ENCODE data around the gene SEMA5B.

The SEMA5B gene

DNA sequence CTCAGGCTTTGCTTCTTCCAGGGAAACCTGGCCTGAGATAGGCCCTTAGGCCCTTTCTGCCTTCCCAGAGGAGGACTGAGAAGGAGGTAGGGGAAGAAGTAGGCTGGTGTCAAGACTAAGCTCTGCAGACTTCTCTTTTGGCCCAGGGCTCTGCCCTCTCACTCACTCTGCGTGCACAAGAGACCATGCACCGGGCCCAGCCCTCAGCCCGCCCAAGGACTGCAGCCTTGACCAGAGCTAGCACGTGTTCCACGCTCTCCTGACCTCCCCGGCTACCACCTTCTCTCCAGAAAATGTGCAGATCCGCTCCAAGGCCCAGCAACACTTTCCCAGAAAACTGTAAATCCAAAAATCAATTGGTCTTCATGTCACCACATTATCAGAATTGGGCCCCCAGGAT, 59.8 kb downstream of the SEMA5B start:
- no peak for DNase-seq

DNA sequence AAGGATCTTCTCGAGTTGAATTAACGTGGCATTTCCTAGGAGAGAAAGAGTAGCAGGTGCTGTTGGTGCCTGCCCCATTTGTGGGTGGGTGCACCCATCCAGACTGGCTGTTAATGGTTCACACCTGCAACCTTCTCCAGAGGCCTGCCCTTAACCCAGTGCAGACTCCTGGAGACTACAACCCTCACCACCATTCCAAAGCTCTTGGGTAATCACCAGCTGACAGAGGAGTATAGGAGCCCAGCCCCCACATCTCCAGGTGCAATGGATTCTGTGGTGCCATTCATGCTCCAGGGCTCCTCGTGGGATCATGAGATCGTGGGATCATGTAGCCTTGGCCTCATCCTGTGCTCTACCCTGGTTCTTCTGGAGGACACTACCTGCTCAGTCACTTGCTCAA, 60.2 kb downstream of the SEMA5B start:
- no peak for DNase-seq

DNA sequence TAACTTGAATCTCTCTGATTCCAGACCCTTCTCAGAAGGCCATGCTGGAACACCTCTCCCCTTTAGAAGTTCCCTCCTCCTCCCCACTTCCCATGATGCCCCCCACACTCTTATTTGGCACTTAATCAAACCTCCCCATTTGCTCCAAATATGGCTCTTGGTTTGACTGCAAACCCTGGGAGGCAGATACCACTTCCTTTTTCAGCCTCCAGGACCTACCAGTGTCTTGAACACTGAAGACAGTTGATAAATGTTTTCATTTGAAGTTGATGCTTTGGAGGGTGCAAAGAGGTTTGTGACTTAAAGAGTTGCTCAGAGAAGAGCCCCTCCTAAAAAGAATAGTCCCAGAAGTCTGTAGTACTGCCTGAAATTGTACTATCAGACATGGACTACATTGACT, 61.5 kb downstream of the SEMA5B start:
- DNase-seq, result no peak

DNA sequence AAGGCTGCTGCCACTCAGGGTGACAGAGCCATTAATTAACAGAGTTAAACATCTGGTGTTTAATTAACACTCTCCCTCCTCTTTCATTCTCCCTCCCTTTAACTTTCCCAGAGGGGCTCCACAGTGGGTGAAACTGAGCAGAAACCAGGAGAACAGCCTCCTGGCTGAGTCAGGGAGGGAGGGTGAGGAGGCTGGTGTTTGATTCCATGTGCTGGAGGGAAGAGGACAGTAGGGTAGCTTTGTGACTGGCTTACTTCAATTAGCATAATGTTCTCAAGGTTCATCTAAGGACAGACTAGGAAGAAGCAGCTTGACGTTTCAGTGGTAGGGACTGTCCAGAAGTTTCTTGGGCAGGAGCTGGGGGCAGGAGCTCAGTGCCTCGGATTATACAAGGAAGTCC, 62.8 kb downstream of the SEMA5B start:
- DNase-seq, result no peak

DNA sequence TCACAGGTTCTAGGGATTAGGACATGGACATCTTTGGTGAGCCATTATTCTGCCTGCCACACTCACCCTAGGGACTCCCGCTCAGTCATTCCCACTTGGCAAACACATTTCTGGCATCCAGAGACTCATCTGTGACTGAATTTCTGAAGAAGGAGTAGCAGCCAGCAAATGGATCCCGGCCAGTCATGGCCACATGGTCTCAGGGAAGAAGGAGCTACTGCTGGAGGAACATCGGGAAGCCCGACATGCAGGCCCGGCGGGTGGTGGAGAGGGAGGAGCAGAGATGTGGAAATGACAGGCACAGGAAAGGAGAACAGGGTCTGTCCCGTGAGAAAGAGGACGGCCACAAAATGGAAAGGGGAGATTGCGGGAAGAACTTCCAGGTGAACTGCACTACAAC, 65.4 kb downstream of the SEMA5B start:
- DNase-seq, result no peak

DNA sequence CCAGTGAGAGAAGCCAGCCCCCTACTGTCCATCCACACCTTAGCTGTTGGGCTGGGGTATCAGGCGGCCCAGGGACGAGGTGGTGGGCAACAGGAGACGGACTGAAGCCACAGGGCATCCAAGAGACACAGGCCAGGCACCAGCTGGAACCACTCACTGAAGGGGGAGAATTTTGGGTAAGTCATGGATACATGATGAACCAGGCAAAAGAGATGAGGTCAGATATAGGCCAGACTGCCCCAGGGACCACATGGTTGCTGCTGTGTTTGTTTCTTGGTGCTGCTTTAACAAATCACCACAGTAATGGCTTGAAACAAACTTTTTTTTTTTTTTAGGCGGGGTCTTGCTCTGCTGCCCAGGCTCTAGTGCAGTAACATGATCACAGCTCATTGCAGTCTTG, 66.4 kb downstream of the SEMA5B start:
- no peak for DNase-seq

DNA sequence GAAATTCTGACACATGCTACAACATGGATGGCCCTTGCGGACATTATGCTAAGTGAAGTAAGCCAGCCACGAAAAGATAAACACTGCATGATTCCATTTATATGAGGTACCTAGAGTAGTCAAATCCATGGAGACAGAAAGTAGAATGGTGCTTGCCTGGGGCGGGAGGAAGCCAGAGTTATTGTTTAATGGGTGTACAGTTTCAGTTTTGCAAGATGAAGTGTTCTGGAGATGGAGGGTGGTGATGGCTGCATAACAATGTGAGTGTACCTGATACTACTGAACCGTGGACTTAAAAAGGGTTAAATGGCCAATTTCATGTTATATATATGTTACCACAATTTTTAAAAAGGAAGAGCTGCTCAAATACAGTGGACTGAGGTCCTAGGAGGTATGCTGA, 66.9 kb downstream of the SEMA5B start:
- no peak for DNase-seq

DNA sequence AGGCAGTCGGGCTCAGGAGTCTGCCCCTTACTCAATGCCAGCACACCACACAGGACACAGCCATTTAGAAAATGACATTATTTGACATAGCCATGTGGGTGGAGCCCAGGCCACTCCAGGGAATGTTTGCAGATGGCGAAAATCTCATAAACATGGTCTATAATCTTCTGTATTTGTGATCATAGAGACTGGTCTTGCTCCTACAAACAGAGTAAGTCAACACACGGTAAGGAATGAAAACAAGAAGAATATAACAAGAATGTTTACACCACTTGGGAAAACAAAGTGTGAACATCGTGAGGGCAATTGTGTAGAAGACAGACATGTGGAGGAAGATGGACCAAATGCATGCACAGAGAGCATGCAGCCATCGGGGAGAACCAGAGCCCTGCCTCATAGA, 68.2 kb downstream of the SEMA5B start:
- DNase-seq, result no peak

DNA sequence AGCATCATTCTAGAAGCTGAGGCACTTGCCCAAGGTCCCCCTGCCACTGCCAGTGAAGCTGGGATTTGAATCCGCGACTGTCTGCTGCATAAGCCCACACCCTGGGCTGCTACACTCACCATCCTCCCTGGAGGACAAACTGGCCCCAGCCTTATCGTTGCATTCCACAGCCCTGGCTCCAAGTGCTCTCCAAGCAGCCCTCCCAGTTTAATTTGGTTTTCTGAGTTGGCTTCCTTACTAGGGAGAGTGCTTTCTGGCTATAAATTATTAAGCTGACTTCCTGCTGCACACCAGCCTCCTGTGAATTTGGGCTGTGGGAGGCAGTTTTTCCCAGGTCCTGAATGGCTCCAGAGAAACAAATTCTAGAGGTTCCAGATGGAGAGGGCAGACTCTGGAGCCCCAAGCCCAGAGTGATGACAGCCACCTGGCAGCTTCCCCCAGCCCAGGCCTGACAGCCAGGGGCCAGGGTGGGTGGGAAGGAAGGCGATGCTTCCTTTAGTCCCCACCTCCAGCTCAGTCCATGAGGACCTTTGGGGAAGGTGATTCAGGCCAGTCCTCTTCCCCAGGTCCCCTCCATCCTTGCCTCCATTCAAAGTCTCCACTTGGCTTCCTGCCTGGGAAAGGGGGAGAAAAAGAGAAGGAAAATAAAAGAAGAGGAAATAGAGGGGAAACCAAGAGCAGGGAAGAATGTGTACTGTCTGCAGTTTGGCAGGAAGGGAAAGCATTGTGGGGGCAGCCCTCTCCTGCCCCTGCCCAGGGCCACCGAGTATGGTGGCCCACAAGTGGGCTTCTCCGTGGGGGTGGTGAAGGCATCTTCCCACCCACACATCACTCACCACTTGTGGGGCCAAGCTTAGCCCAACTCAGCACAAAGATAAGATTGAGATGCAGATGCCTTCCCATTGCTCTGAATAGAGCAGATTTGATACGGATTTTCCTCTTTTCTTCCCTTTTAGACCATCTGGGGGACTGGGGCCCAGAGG, 69.6 kb downstream of the SEMA5B start:
- no peak for DNase-seq

DNA sequence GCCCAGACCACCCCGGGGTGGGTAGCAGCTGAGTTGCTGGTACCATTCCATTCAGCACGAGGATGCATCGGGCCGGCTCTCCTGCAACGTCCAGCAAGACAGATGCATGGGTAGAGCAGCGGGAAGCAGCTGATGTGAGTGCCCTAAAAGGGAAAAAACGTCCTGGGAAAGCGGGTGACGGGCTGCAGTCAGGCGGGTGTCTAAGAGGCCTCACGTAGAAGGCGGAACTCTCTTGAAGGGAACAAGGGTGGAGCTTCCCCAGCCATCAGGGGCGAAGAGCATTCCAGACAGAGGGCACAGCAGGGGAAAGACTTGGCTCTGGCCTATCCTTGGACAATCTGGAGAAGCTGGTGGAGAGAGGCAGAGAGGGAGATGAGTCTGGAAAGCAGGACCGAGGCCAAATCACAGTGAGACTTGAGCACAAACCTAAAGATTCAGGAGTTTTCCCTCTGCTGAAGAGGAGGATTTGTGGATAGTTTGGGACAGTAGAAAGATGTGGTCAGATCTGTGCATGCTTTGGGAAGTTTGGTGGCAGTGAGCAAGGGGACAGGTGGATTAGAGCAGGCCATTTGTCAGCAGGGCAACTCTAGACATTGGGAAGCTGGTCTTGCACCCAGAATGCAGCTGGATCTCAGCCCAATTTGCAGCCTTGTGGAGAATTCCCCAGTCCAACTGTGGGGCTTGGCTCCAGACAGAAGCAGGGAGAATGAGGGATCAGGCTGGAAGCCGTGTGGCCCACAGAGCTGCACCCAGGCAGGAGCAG, 70.7 kb downstream of the SEMA5B start:
- no peak for DNase-seq

DNA sequence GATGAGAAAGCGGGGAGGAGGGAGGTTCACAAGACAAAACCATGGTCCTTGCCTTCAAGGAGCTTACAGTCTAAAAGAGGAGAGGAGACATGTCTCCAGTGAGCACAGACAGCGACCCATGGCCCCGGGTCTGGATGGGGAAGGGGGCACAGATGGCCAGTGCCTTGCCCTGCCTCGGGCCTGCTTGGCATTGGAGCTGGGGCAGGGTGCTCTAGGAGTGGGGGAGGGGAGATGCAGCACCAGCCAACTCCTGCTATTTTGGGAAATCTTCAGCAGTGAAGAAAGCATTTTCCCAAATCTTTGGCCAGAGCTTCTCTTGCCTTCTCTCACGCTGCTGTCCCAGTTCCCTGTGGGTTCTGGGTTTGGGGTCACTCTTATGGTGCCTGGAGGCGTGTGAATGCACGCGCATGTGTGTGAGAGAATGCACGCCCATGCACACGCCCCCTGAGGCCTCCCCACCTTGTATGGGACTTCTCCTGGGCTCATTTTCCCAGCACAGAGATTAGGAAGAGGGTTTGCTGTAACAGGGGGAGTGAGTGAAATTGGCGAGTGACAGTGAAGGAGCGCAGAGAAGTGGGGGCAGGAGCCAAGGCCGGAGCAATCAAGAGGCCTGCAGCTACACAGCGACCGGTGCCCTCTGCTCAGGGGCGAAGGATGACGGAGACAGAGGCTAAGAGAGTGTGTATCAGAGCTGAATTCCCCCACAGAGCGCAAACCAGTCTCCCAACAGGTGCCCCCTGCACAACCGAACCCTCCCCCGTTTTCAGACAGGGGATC, 71.5 kb downstream of the SEMA5B start:
- no peak for DNase-seq

DNA sequence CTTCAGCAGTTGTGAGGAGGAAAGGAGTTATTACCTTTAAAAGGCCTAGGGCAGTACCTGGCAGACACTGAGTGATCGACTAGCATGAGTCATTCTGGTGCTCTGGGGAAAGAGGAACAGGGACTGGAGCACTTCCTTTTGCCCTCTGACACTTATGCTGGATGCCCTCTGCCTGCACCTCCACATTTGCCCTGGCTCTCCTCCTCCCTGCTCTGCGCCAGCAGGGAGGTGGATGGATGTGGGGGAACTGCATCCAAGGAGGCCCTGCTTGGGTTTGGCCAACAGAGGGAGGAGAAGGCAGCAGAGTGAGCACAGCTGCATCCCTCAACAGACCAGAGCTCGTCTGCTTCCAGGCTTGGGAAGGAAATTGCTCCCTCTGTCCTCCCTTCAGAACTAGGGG, 75.0 kb downstream of the SEMA5B start:
- no peak for DNase-seq

DNA sequence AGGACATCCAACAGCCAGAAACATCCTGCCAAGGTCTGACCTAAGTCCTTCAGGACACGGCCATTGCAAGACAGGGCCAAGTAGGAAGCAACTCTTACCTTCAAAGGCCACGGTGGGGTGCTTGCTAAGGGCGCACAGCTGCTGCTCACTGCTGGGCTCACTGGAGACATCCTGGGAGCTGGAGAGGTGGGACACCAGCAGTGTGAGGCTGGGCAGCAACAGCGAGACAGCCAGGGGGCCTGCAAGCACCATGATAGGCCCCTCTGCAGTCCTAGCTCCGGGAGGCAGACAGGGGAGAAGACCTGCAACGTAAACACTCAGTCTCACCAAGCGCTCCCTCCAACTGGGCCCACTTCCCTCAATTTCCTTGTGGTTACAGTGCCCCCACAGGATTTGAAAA, 79.2 kb downstream of the SEMA5B start:
- no peak for DNase-seq

DNA sequence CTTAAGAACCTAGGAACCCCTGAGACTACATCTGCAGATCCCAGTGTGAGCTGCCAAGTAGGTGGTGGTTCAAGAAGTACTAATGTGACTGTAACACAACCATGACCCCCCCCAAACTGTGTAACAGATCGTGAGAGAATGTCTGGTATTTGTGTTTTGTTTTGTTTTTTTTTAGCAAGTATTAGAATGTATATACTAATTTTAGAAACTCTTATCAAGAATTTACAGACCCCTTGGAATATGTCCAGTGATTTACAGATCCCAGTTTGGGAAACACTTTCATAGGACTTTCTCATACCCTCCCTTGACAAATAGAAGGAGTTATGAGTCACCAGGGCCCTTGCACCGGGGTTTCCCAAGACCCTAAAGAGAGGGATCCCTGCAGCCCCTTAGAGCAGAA, 79.8 kb downstream of the SEMA5B start:
- DNase-seq, result no peak

DNA sequence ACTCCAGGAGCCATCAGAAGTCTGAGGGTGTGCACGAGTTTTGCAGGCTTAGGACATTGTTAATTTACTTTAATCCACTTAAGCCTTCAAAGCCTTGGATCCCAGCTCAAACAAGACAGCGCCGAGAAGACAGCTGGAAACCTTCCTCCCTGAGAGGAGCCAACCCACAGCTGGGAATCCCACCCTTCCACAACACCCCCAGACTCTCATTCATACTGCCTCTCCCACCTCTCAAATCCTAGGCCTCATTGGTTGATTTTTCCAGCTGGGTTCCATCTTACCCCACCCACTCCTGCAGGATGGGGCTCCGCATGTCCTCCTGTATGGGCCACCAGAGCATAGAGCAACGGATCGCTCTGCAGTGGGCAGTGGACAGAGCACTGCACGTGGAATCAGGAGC, 80.4 kb downstream of the SEMA5B start:
- DNase-seq, result no peak

DNA sequence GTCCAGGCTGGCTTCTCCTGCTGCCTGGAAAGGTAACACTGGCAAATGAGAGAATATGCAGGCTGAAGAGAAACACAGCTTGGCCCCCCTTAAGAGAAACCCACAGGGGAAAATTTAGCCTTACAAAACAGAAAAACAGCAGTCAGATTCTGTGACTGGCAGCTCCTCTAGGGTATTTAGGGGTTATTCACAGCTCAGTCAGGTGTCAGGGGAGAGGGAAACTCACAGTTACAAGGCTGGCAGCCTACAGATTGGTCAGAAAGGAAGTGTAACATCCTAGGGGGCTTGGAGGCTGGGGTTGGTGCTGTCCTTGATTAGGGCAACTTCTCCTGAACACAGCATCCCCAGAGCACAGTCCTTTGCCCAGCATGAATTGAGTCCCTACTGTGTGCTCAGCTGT, 81.4 kb downstream of the SEMA5B start:
- no peak for DNase-seq

DNA sequence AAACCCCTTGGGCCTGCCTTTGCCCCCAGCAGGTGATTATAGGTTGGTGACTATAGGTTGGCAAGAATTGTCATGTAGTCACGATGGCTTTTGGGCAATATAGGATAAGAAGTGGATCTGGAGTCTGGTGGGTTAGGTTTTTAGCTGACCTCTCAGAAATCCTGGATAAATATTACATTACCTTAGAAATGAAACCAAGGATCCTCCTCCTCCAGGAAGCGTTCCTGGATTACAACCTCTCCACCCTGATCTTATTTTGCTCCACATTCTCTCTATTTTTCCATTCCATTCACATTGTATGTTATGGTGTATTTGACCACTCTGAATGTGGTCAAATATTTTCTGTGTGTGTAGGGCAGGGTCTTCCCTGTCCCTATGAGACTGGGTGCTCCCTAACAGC, 82.3 kb downstream of the SEMA5B start:
- no peak for DNase-seq

DNA sequence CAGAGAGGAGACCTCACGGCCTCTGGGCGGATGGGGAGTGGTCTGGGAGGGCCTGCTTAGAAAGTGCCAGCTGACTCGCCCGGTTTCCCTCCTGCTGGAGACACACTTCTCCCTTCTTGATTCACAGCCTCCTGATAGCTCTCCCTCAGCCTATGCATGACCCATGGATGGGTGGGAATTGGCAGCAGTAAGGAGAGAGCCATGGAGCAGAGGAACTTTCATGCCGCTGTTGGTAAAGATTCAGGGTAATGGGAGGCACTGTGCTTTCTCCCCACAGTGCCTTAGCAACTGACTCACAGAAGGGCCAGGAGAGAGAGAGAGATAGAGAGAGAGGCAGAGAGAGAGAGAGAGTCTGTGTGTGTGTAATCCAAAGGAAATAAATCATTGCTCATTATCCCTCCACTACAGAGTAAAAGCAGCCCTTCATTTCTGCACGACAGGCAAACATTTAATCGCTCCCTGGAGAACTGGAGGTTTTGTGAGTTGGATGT, 82.8 kb downstream of the SEMA5B start:
- no peak for DNase-seq

DNA sequence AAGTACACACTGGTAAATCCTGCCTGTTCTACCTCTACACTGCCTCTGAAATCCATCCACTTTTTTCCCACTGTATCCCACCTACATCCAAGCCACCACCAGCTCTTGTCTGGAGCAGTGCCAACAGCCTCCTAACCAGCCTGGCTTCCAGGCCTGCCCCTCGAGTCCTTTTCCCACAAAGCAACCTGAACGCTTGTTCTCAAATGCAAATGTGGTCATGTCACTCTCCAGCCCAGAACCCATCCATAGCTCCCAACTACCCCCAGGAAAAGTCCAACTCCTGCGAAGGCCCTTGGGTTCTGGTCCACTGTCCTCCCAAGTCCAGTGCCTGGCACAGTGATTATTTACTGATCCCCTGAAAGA, 83.8 kb downstream of the SEMA5B start:
- DNase-seq, result no peak

DNA sequence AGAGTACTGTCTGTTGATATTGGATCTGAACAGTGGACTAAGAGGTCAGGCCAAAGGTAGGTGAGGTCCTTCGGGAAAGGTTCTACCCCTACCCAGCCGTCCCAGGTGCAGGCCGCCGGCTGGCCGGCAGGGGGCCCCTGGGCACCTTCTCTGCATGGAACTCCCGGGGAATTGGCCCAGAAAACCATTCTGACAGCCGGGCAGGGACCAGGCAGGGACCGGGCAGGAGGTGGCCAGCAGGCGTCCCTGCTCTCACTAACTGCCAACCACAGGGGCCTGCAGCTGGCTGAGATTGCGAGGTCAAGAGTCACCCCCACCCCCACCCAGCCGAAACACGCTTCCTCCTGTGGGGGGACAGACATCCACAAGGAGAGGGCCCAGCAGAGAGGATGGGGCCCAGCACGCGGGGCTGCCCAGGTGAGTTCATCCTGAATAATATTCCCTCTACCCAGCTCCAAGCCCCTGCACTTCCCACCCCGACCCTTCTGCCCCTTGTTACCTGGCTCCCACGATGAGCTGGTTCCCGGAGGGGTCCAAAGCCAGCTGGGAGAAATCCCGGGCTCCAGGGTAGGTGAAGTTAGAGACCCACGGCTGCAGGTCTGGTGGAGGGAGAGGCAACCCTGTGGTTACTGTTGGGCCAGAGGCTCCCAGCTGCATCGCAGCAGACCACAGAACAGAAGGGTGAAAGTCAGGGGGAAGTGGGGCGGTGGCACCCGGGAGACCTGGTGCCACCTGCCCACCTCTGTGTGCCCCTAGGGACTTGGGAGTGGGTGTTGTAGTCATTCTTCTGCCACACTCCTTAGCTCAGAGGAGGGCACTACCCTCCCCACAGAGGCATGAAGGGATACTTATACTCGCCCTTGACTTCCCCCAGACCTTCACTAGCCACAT, 84.4 kb downstream of the SEMA5B start:
- DNase-seq, result no peak

DNA sequence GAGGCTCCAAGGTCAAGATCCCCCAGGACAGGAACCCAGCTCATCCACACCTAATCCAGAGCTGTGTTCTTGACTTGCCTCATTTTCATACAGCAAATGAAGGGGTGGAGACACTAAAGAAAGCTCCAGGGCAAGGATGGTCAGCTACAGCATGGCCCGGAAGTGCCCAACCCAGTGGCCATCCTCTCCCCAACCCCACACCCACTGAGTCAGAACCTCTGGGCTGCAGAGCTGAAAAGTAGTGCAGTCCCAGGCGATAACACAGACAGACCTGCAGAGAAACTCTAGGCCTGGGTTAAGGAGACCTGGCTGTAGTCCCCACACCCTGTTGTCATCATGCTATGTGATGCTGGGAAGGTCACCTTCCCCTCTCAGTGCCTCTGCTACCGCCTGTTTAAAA, 85.3 kb downstream of the SEMA5B start:
- no peak for DNase-seq
